Breast epithelium (tissue), 4 donors: ENCODE data around the gene AFAP1. TPM values are rescaled to one million over a fixed set of nuclear protein-coding genes. Genes with fewer than 3 reads are reported as not detected.

Source experiments
- DNase-seq, 2 donors: peaks; one replicate each; pipeline ENCODE4 v3.0.0-alpha.2; 2019; ENCODE audit warnings: low spot score in 2 of 2
- H3K27ac ChIP-seq, 2 donors: fragments of 200-600 bp; sonication (generic) in 1 of 2; one replicate each; pipeline ENCODE4 v1.5.1; 2016 to 2019; ENCODE audit warnings: mild to moderate bottlenecking in 1 of 2
- H3K27me3 ChIP-seq, 2 donors: fragments of 200-600 bp; sonication (generic) in 1 of 2; one replicate each; pipeline versions ENCODE4 v1.5.1 to v1.6.0; 2017 to 2019; ENCODE audit warnings: control low read depth in 1 of 2, mild to moderate bottlenecking in 1 of 2
- H3K36me3 ChIP-seq: fragments of 200-600 bp; one replicate; pipeline ENCODE4 v1.5.1; 2019
- H3K4me1 ChIP-seq, 2 donors: fragments of 200-600 bp; sonication (generic); one replicate each; pipeline ENCODE4 v1.5.1; 2016 to 2019; ENCODE audit warnings: control low read depth in 1 of 2
- H3K4me3 ChIP-seq, 3 donors: fragments of 200-600 bp; sonication (generic); 1 replicate in 2 of 3; 2 replicates in 1 of 3; pipeline ENCODE4 v1.5.1; 2016 to 2019; ENCODE audit warnings: mild to moderate bottlenecking in 3 of 3, moderate library complexity in 2 of 3
- H3K9me3 ChIP-seq, 2 donors: fragments of 200-600 bp; sonication (generic) in 1 of 2; one replicate each; pipeline ENCODE4 v1.5.1; 2016 to 2019; ENCODE audit warnings: control low read depth in 1 of 2
- CTCF ChIP-seq, 3 donors: fragments of 450-650 bp; IDR thresholded peaks; one replicate each; pipeline ENCODE4 v1.5.1; 2016 to 2017; ENCODE audit warnings: antibody characterized with exemption in 3 of 3, mild to moderate bottlenecking in 3 of 3, moderate library complexity in 3 of 3
- POLR2A ChIP-seq: fragments of 450-650 bp; IDR thresholded peaks from one replicate; pipeline ENCODE4 v1.6.1; 2016; ENCODE audit warnings: antibody characterized with exemption, mild to moderate bottlenecking, moderate library complexity
- POLR2AphosphoS5 ChIP-seq, 3 donors: sonication (generic); formaldehyde crosslinking; IDR thresholded peaks; one replicate each; pipeline ENCODE4 v1.6.1; 2017; ENCODE audit warnings: antibody characterized with exemption in 3 of 3
- intact Hi-C: fragments of 100-400 bp; cut with DNase I; formaldehyde crosslinking; loops from one replicate; pipeline ENCODE4 v1.15.1; 2023; ENCODE audit warnings: low total_unique reads
- total RNA-seq, 3 donors: library from RNA; depleted of rRNA; stranded (reverse); fragments of >200 nt; gene quantifications; one replicate each; pipeline ENCODE4 v1.1.0, GENCODE V29; 2016

AFAP1 gene
- total RNA-seq, 3 donors from 2014 or later = 14.5 to 21.6 (median 16.6) TPM

- H3K27me3 ChIP-seq = no peaks in the 10 kb centered on the region
- no peak overlapping the region for H3K27ac ChIP-seq
- H3K4me1 ChIP-seq = no peaks in the 10 kb centered on the region
- no peak for DNase-seq
- no peaks in the 10 kb centered on the region for H3K36me3 ChIP-seq
- peaks cover 0 to 6% of the 10 kb centered on the region in 2 donors for H3K9me3 ChIP-seq
- TF ChIP-seq POLR2AphosphoS5 (IDR thresholded peaks at IDR 0.05) = no peak
- no peak for TF ChIP-seq POLR2A
- TF ChIP-seq CTCF (IDR thresholded peaks at IDR 0.05) = no peak
- intact Hi-C loops = no loop called here
- H3K4me3 ChIP-seq = no peak overlapping the region
Measured at GRCh38 chr4:7738458-7739076, 201.1 kb downstream of the AFAP1 start.

DNA sequence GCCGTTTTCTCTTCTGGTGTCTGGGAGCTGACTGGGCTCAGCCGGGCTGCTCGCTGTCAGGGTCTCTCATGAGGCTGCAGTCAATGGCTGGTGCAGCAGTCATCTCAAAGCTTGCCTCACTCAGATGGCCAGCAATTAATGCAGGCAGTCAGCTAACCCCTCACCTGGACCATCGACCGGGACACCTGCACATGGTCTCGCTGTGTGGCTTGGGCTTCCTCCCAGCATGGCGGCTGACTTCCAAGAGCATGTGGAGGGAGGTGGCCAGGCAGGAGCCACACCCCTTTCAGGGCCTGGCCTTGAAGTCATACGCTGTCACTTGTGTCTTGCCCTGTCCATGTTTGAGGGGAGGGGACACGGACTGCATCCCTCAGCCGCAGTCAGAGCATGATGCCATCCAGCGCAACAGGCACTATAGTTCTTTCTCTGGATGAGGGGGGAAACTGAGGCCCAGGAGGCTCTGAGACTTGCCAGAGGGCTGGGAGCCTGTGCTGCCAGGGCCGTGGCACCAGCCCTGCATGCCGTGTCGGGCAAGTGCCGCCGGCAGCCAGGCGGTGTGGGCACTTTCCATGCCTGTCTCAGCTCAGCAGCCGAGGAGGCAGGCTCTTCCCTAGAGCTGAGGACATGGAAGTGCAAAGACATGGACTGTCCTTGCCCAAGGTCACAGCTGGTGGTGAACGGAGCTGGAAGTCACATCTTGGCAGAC lies 201.8 kb downstream of the AFAP1 start:
- intact Hi-C loops = no loop called here
- Histone ChIP-seq H3K4me1 (no peaks in the 10 kb centered on the region), H3K36me3 (no peaks in the 10 kb centered on the region), H3K27ac (no peak overlapping the region), H3K4me3 (no peak overlapping the region), H3K9me3 (peaks cover 0 to 6% of the 10 kb centered on the region in 2 donors), H3K27me3 (no peaks in the 10 kb centered on the region)
- TF ChIP-seq CTCF (IDR thresholded peaks at IDR 0.05) (no peak), POLR2AphosphoS5 (IDR thresholded peaks at IDR 0.05) (no peak), POLR2A (no peak)
- no peak for DNase-seq

DNA sequence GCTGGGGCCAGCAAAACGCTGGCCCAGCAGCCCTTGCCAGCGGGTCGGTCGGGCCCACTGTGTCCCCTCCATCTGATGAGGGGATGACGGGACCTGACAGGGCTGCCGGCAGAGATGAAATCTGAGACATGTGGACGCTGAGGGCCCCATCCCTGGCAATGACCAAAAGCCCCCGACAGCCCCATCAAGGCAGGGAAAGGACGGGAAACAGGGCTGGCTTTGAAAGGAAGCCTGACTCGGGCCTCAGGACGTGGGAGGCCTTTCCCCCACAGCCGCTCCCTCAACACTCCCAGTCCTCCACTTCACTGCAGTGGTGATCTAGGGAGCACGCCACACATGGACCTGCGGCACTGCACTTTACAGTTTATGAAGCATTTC lies 202.4 kb downstream of the AFAP1 start:
- H3K27ac ChIP-seq = no peak overlapping the region
- DNase-seq = no peak
- TF ChIP-seq POLR2AphosphoS5 (IDR thresholded peaks at IDR 0.05) (no peak), CTCF (IDR thresholded peaks at IDR 0.05) (no peak), POLR2A (no peak)
- intact Hi-C loops = no loop called here
- H3K4me1 ChIP-seq = no peaks in the 10 kb centered on the region
- no peaks in the 10 kb centered on the region for H3K27me3 ChIP-seq
- H3K4me3 ChIP-seq = no peak overlapping the region
- peaks cover 0 to 6% of the 10 kb centered on the region in 2 donors for H3K9me3 ChIP-seq
- no peaks in the 10 kb centered on the region for H3K36me3 ChIP-seq

- H3K4me1 ChIP-seq = no peaks in the 10 kb centered on the region
- DNase-seq = no peak
- no peak overlapping the region for H3K4me3 ChIP-seq
- TF ChIP-seq POLR2A (no peak), CTCF (IDR thresholded peaks at IDR 0.05) (no peak), POLR2AphosphoS5 (IDR thresholded peaks at IDR 0.05) (no peak)
- no peaks in the 10 kb centered on the region for H3K36me3 ChIP-seq
- H3K27ac ChIP-seq = no peak overlapping the region
- intact Hi-C loops = no loop called here
- H3K9me3 ChIP-seq = peaks cover 0 to 6% of the 10 kb centered on the region in 2 donors
- no peaks in the 10 kb centered on the region for H3K27me3 ChIP-seq
Measured at GRCh38 chr4:7736436-7737267, 203.0 kb downstream of the AFAP1 start.

GRCh38 chr4:7735961-7736360 lies 203.7 kb downstream of the AFAP1 start:
- Histone ChIP-seq H3K9me3 (peaks cover 0 to 6% of the 10 kb centered on the region in 2 donors), H3K27ac (no peak overlapping the region), H3K4me1 (no peaks in the 10 kb centered on the region), H3K36me3 (no peaks in the 10 kb centered on the region), H3K4me3 (no peak overlapping the region), H3K27me3 (no peaks in the 10 kb centered on the region)
- DNase-seq = no peak
- intact Hi-C loops = no loop called here
- TF ChIP-seq POLR2A = no peak
- TF ChIP-seq CTCF (IDR thresholded peaks at IDR 0.05) = no peak
- no peak for TF ChIP-seq POLR2AphosphoS5 (IDR thresholded peaks at IDR 0.05)
